Keratinocyte (primary cell): ENCODE measurements around the gene UBASH3B. TPM values are rescaled to one million over a fixed set of nuclear protein-coding genes. Genes with fewer than 3 reads are reported as not detected.

ENCODE experiments used
- DNase-seq: peaks from one replicate; pipeline ENCODE4 v3.0.0-alpha.2; 2011; ENCODE audit warnings: low read depth, missing footprints, low spot score
- FAIRE-seq: peaks from 2 replicates; lab custom pipeline; 2011; peaks lifted over from hg19 to GRCh38; lab: Jason Lieb, UNC
- H2AFZ ChIP-seq: 2 replicates; pipeline ENCODE4 v1.6.0; 2012; ENCODE audit warnings: low read length, control low read depth, inconsistent platforms; ENCODE audit not compliant: control insufficient read depth
- H3K27ac ChIP-seq: 2 replicates; pipeline ENCODE4 v1.5.1; 2011; ENCODE audit warnings: low read length; ENCODE audit not compliant: control insufficient read depth, insufficient read depth
- H3K27me3 ChIP-seq: 3 replicates; pipeline ENCODE4 v1.6.0; 2011; ENCODE audit warnings: low read length; ENCODE audit not compliant: control insufficient read depth, insufficient read depth; ENCODE audit errors: extremely low read depth
- H3K36me3 ChIP-seq, 2 experiments: 2 replicates in 1 of 2; 3 replicates in 1 of 2; pipeline ENCODE4 v1.5.1; 2011; ENCODE audit warnings: low read length in 2 of 2, mild to moderate bottlenecking in 1 of 2; ENCODE audit not compliant: control insufficient read depth in 2 of 2, insufficient read depth in 2 of 2; ENCODE audit errors: extremely low read depth in 1 of 2
- H3K4me1 ChIP-seq: 3 replicates; pipeline ENCODE4 v1.5.1; 2011; ENCODE audit warnings: low read length; ENCODE audit not compliant: control insufficient read depth, insufficient read depth; ENCODE audit errors: extremely low read depth
- H3K4me2 ChIP-seq: 3 replicates; pipeline ENCODE4 v1.6.0; 2011; ENCODE audit warnings: low read depth, low read length; ENCODE audit not compliant: control insufficient read depth, insufficient read depth; ENCODE audit errors: extremely low read depth
- H3K4me3 ChIP-seq, 3 experiments: fragments of 200-600 bp in 1 of 3; sonication (generic) in 1 of 3; 2 replicates in 2 of 3; 3 replicates in 1 of 3; pipeline ENCODE4 v1.5.1; 2011 to 2016; ENCODE audit warnings: low read length in 3 of 3, mild to moderate bottlenecking in 3 of 3, control low read depth in 2 of 3, inconsistent platforms in 1 of 3, low read depth in 1 of 3, mixed read lengths in 1 of 3, mixed run types in 1 of 3, moderate library complexity in 1 of 3; ENCODE audit not compliant: control insufficient read depth in 2 of 3, insufficient read depth in 2 of 3; ENCODE audit errors: extremely low read depth in 1 of 3
- H3K79me2 ChIP-seq: 2 replicates; pipeline ENCODE4 v1.6.0; 2012; ENCODE audit warnings: low read length; ENCODE audit not compliant: control insufficient read depth, insufficient read depth
- H3K9ac ChIP-seq: 3 replicates; pipeline ENCODE4 v1.6.0; 2011; ENCODE audit warnings: low read length; ENCODE audit not compliant: control insufficient read depth, insufficient read depth; ENCODE audit errors: extremely low read depth
- H3K9me1 ChIP-seq: 3 replicates; pipeline ENCODE4 v1.6.0; 2011; ENCODE audit warnings: low read length; ENCODE audit not compliant: control insufficient read depth, insufficient read depth; ENCODE audit errors: extremely low read depth
- H3K9me3 ChIP-seq: 2 replicates; pipeline ENCODE4 v1.5.1; 2012; ENCODE audit warnings: low read depth, low read length; ENCODE audit not compliant: control insufficient read depth
- H4K20me1 ChIP-seq: 3 replicates; pipeline ENCODE4 v1.6.0; 2011; ENCODE audit warnings: low read length; ENCODE audit not compliant: control insufficient read depth, insufficient read depth; ENCODE audit errors: extremely low read depth
- EZH2 ChIP-seq: IDR thresholded peaks from one replicate; pipeline ENCODE4 v1.6.1; 2012; ENCODE audit warnings: inconsistent platforms, mild to moderate bottlenecking, low read length, moderate library complexity
- dilution Hi-C: fragments of 300-500 bp; cut with MboI; formaldehyde crosslinking; loops from one replicate; pipeline ENCODE4 v1.7.0; 2020; ENCODE audit warnings: low sequenced_read_pairs; ENCODE audit not compliant: extremely low pct_ligation_motif_present
- polyA plus RNA-seq, 5 experiments: library from polyadenylated mRNA; depleted of rRNA in 3 of 5; stranded (reverse) in 3 of 5; stranded (forward) in 1 of 5; unstranded in 1 of 5; fragments of >200 nt; gene quantifications; 1 replicate in 1 of 5; 2 replicates in 3 of 5; 3 replicates in 1 of 5; pipeline versions ENCODE4 v1.2.1 to v1.2.3, GENCODE V29; 2011 to 2012; ENCODE audit warnings: missing spikeins in 2 of 5, low read depth in 1 of 5, low replicate concordance in 1 of 5
- TF ChIP-seq, protein P1 (sequence below), 3 experiments: IDR thresholded peaks in 1 of 3; conservative IDR thresholded peaks in 1 of 3; optimal IDR thresholded peaks in 1 of 3; 2 replicates in 2 of 3; 3 replicates in 1 of 3; pipeline versions ENCODE3 to v1.5.1; 2011; ENCODE audit warnings: low read length in 3 of 3, mild to moderate bottlenecking in 3 of 3, moderate library complexity in 2 of 3, control low read depth in 1 of 3, inconsistent platforms in 1 of 3; ENCODE audit not compliant: insufficient read depth in 2 of 3; ENCODE audit errors: extremely low read depth in 1 of 3

The UBASH3B gene
- polyA plus RNA-seq, 1 donor (not counting 4 experiments of a cell fraction or from before 2014, with no cell fraction given): 25.0 TPM

DNA sequence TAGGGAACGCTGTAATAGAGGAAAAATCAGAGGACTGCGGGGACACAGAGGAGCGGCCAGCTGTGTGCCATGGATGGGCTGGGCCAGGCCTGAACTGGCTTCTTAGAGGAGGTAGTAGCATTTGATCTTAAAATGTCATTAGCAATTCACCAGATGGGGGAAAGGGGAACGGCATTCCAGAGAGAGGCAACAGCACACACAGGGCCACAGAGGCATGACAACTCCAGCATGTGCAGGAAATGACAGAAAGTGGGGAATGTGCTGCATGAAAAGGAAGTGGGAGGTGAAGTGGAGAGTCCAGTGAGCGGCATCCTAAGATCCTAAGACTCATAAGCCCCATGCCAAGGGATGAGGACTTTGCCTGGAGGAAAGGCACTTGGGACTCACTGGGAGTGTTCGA is 69.0 kb downstream of the UBASH3B start:
- TF ChIP-seq, protein P1, sequence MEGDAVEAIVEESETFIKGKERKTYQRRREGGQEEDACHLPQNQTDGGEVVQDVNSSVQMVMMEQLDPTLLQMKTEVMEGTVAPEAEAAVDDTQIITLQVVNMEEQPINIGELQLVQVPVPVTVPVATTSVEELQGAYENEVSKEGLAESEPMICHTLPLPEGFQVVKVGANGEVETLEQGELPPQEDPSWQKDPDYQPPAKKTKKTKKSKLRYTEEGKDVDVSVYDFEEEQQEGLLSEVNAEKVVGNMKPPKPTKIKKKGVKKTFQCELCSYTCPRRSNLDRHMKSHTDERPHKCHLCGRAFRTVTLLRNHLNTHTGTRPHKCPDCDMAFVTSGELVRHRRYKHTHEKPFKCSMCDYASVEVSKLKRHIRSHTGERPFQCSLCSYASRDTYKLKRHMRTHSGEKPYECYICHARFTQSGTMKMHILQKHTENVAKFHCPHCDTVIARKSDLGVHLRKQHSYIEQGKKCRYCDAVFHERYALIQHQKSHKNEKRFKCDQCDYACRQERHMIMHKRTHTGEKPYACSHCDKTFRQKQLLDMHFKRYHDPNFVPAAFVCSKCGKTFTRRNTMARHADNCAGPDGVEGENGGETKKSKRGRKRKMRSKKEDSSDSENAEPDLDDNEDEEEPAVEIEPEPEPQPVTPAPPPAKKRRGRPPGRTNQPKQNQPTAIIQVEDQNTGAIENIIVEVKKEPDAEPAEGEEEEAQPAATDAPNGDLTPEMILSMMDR (optimal IDR thresholded peaks at IDR 0.05 in 1 of 3, IDR thresholded peaks at IDR 0.05 in 1 of 3, conservative IDR thresholded peaks at IDR 0.05 in 1 of 3; ENCODE audit: extremely low read depth in 1 of 3, insufficient read depth in 2 of 3, low read length in 3 of 3): no peak
- no peak for TF ChIP-seq EZH2
- DNase-seq (no peak), FAIRE-seq (no peak)
- Histone ChIP-seq H3K9me1 (peaks cover 4% of the 10 kb centered on the region), H3K9ac (no peak overlapping the region), H3K4me2 (no peak overlapping the region), H3K4me3 (no peak overlapping the region), H3K27me3 (no peaks in the 10 kb centered on the region), H2AFZ (no peak overlapping the region), H4K20me1 (peaks cover 6% of the 10 kb centered on the region), H3K9me3 (no peaks in the 10 kb centered on the region), H3K27ac (no peak overlapping the region), H3K4me1 (peaks cover 42% of the 10 kb centered on the region), H3K79me2 (peaks cover 51% of the 10 kb centered on the region), H3K36me3 (peaks cover 0 to 1% of the 10 kb centered on the region in 2 experiments)
- dilution Hi-C loops: no loop called here

DNA sequence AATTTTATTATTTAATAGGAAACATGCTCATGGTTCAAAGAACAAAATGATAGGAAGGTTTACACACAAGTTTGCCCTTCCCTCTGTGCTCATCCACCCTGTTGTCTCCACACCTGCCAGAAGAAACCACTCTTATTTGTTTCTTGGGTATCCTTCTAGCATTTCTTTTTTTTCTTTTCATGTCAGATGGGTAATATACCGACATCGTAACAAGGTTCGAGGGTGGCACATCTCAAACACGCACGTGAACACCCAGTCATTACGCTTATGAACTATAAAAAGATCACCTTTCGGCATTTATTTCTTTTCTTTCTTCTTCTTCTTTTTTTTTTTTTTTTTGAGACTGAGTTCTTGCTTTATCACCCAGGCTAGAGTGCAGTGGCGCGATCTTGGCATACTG is 70.5 kb downstream of the UBASH3B start:
- no peak overlapping the region for H3K4me3 ChIP-seq
- H3K9ac ChIP-seq: no peak overlapping the region
- no peaks in the 10 kb centered on the region for H3K27me3 ChIP-seq
- dilution Hi-C loops: no loop called here
- peaks cover 6% of the 10 kb centered on the region for H4K20me1 ChIP-seq
- FAIRE-seq: no peak
- H3K9me1 ChIP-seq: peaks cover 4% of the 10 kb centered on the region
- H3K4me1 ChIP-seq: peaks cover 27% of the 10 kb centered on the region
- H3K4me2 ChIP-seq: no peak overlapping the region
- no peak overlapping the region for H2AFZ ChIP-seq
- TF ChIP-seq, protein P1 (optimal IDR thresholded peaks at IDR 0.05 in 1 of 3, IDR thresholded peaks at IDR 0.05 in 1 of 3, conservative IDR thresholded peaks at IDR 0.05 in 1 of 3; ENCODE audit: extremely low read depth in 1 of 3, insufficient read depth in 2 of 3, low read length in 3 of 3): no peak
- no peak for TF ChIP-seq EZH2
- DNase-seq: no peak
- H3K79me2 ChIP-seq: peaks cover 55% of the 10 kb centered on the region
- peaks cover 0 to 4% of the 10 kb centered on the region in 2 experiments for H3K36me3 ChIP-seq
- H3K9me3 ChIP-seq: no peaks in the 10 kb centered on the region
- H3K27ac ChIP-seq: no peak overlapping the region
